PC-3 (cell line): Measurements from ENCODE around the gene MCU. TPM values are rescaled to one million over a fixed set of nuclear protein-coding genes. Genes with fewer than 3 reads are reported as not detected.

Experiments
- ATAC-seq: fragments of 200-7000 bp; cut with Tn5 transposase; 2 replicates; pipeline ENCODE4 v1.9.1; 2020; ENCODE audit warnings: mild to moderate bottlenecking, moderate library complexity
- BruUV-seq: library from RNA; stranded (reverse); fragments of 400-500 nt; replicated peaks from 2 replicates; lab custom pipeline; 2021; lab: Mats Ljungman, UMichigan
- CTCF ChIA-PET: fragments of 300-600 bp; sonication (Branson Sonifier 250); formaldehyde crosslinking; loops from one replicate; lab custom pipeline; 2022; ENCODE audit warnings: antibody characterized with exemption; lab: Charles Lee
- POLR2A ChIA-PET: fragments of 300-600 bp; sonication (Branson Sonifier 250); formaldehyde crosslinking; loops from one replicate; lab custom pipeline; 2022; ENCODE audit warnings: antibody characterized with exemption; ENCODE audit not compliant: unreplicated experiment; lab: Charles Lee
- DNase-seq: peaks from one replicate; pipeline ENCODE4 v3.0.0-alpha.2; 2015
- H2AFZ ChIP-seq: fragments of 300-600 bp; sonication (generic); 2 replicates; pipeline ENCODE4 v1.6.0; 2016; ENCODE audit warnings: antibody characterized with exemption, low read length
- H3F3A ChIP-seq: fragments of 300-600 bp; sonication (generic); one replicate; pipeline ENCODE4 v1.6.0; 2017; ENCODE audit warnings: antibody characterized with exemption, low read length, control low read depth, mild to moderate bottlenecking; ENCODE audit not compliant: unreplicated experiment
- H3K27ac ChIP-seq: fragments of 300-600 bp; sonication (generic); 2 replicates; pipeline ENCODE4 v1.5.1; 2016; ENCODE audit warnings: mild to moderate bottlenecking, low read length
- H3K27me3 ChIP-seq: fragments of 300-600 bp; sonication (generic); 2 replicates; pipeline ENCODE4 v1.6.1; 2016; ENCODE audit warnings: low read length, mixed read lengths
- H3K36me3 ChIP-seq: fragments of 300-600 bp; sonication (generic); 2 replicates; pipeline ENCODE4 v1.6.1; 2016; ENCODE audit warnings: low read depth, mixed run types, low read length, mixed read lengths
- H3K4me1 ChIP-seq: fragments of 300-600 bp; sonication (generic); 2 replicates; pipeline ENCODE4 v1.5.1; 2016; ENCODE audit warnings: low read length; ENCODE audit not compliant: insufficient read depth
- H3K4me2 ChIP-seq: fragments of 300-600 bp; sonication (generic); 2 replicates; pipeline ENCODE4 v1.6.0; 2016; ENCODE audit warnings: low read length
- H3K4me3 ChIP-seq: fragments of 300-600 bp; sonication (generic); 2 replicates; pipeline ENCODE4 v1.5.1; 2016; ENCODE audit warnings: mild to moderate bottlenecking, low read length, mixed read lengths
- H3K79me2 ChIP-seq: fragments of 300-600 bp; sonication (generic); 2 replicates; pipeline ENCODE4 v1.6.1; 2017; ENCODE audit warnings: low read length, mixed read lengths
- H3K9ac ChIP-seq: fragments of 300-600 bp; sonication (generic); 2 replicates; pipeline ENCODE4 v1.6.0; 2016; ENCODE audit warnings: mild to moderate bottlenecking, low read length
- H3K9me2 ChIP-seq: fragments of 300-600 bp; sonication (generic); replicated peaks from 2 replicates; pipeline ENCODE4 v1.6.1; 2016; ENCODE audit warnings: mixed run types, low read length, mixed read lengths
- H3K9me3 ChIP-seq: fragments of 300-600 bp; sonication (generic); 2 replicates; pipeline ENCODE4 v1.6.1; 2016; ENCODE audit warnings: low read length, mixed read lengths
- H4K20me1 ChIP-seq: fragments of 300-600 bp; sonication (generic); 2 replicates; pipeline ENCODE4 v1.6.1; 2016; ENCODE audit warnings: low read length, mixed read lengths
- CTCF ChIP-seq: fragments of 300-600 bp; sonication (generic); conservative IDR thresholded peaks from 2 replicates; pipeline ENCODE4 v1.5.1; 2017; ENCODE audit warnings: antibody characterized with exemption, low read depth, mild to moderate bottlenecking, low read length
- EZH2 ChIP-seq: fragments of 300-600 bp; sonication (generic); IDR thresholded peaks from one replicate; pipeline ENCODE4 v1.6.1; 2017; ENCODE audit warnings: antibody characterized with exemption, mild to moderate bottlenecking, low read length; ENCODE audit not compliant: unreplicated experiment
- EZH2phosphoT487 ChIP-seq: fragments of 300-600 bp; sonication (generic); IDR thresholded peaks from 2 replicates; pipeline ENCODE4 v1.6.1; 2018; ENCODE audit warnings: mild to moderate bottlenecking, antibody characterized with exemption, low read length, borderline replicate concordance
- intact Hi-C: fragments of 100-400 bp; cut with micrococcal nuclease; formaldehyde crosslinking; loops from 2 replicates; pipeline ENCODE4 v1.9.0; 2023
- total RNA-seq: library from RNA; depleted of rRNA; stranded (reverse); fragments of >200 nt; gene quantifications from 2 replicates; pipeline ENCODE4 v1.2.3, GENCODE V29; 2014

The MCU gene
- total RNA-seq, 1 experiment from 2014 or later: 21.5 TPM

- Histone ChIP-seq H3K9ac (no peak overlapping the region), H3K9me2 (no peaks in the 10 kb centered on the region), H3K4me3 (no peak overlapping the region), H3K36me3 (no peaks in the 10 kb centered on the region), H3K9me3 (no peaks in the 10 kb centered on the region), H4K20me1 (no peaks in the 10 kb centered on the region), H2AFZ (no peak overlapping the region), H3K4me2 (no peak overlapping the region), H3K27me3 (peaks cover 31% of the 10 kb centered on the region), H3K4me1 (no peaks in the 10 kb centered on the region), H3K27ac (no peak overlapping the region), H3K79me2 (no peaks in the 10 kb centered on the region), H3F3A (no peaks in the 10 kb centered on the region)
- intact Hi-C loops: no loop called here
- POLR2A ChIA-PET: no interaction called here
- ATAC-seq (no peak), DNase-seq (no peak)
- BruUV-seq: no TSS peak
- CTCF ChIA-PET: no interaction called here
- TF ChIP-seq EZH2phosphoT487: no peak
- no peak for TF ChIP-seq CTCF
- no peak for TF ChIP-seq EZH2
Measured at GRCh38 chr10:72828294-72828693, 136.4 kb downstream of the MCU start.

- TF ChIP-seq EZH2 (no peak), EZH2phosphoT487 (peak; percentile 47; the same call in 1 of the 2 replicates)
- Histone ChIP-seq H3K9me2 (no peaks in the 10 kb centered on the region), H3K9me3 (no peaks in the 10 kb centered on the region), H3K27ac (no peak overlapping the region), H3K9ac (no peak overlapping the region), H3F3A (no peaks in the 10 kb centered on the region), H3K36me3 (no peaks in the 10 kb centered on the region), H4K20me1 (no peaks in the 10 kb centered on the region), H3K79me2 (no peaks in the 10 kb centered on the region), H3K4me1 (no peaks in the 10 kb centered on the region), H3K4me2 (no peak overlapping the region), H3K27me3 (peaks cover 31% of the 10 kb centered on the region), H3K4me3 (no peak overlapping the region), H2AFZ (no peak overlapping the region)
- ChIA-PET POLR2A (interaction anchor here (1.0 kb wide), 1 partner anchor 417 kb away, joined by 17 read pairs; the partner anchor contains the start of gene DNAJC9), CTCF (no interaction called here)
- intact Hi-C loops: loop anchor here (5.0 to 10.0 kb wide), 2 partner anchors 206 to 527 kb away; partner anchors contain the start of genes CFAP70 and MICU1
- BruUV-seq: no TSS peak
- no peak for DNase-seq
- ATAC-seq: no peak
Measured at GRCh38 chr10:72830625-72831024, 138.7 kb downstream of the MCU start.

GRCh38 chr10:72831696-72832409 is 139.9 kb downstream of the MCU start:
- H4K20me1 ChIP-seq: no peaks in the 10 kb centered on the region
- TF ChIP-seq EZH2: peak; percentile 40
- TF ChIP-seq EZH2phosphoT487: peak; percentile 64; the same call in 1 of the 2 replicates
- no peak for TF ChIP-seq CTCF
- H3K4me2 ChIP-seq: no peak overlapping the region
- DNase-seq: no peak
- no peak overlapping the region for H3K27ac ChIP-seq
- POLR2A ChIA-PET: no interaction called here
- no peaks in the 10 kb centered on the region for H3K79me2 ChIP-seq
- no peak overlapping the region for H3K4me3 ChIP-seq
- peaks cover 31% of the 10 kb centered on the region for H3K27me3 ChIP-seq
- no peaks in the 10 kb centered on the region for H3K36me3 ChIP-seq
- CTCF ChIA-PET: no interaction called here
- no peaks in the 10 kb centered on the region for H3K9me2 ChIP-seq
- no peaks in the 10 kb centered on the region for H3K4me1 ChIP-seq
- no peak overlapping the region for H3K9ac ChIP-seq
- H3K9me3 ChIP-seq: no peaks in the 10 kb centered on the region
- H3F3A ChIP-seq: no peaks in the 10 kb centered on the region
- BruUV-seq: no TSS peak
- no peak for ATAC-seq
- intact Hi-C loops: loop anchor here (5.0 to 10.0 kb wide), 2 partner anchors 207 to 525 kb away; partner anchors contain the start of genes CFAP70 and MICU1
- no peak overlapping the region for H2AFZ ChIP-seq
